ENCODE results near the gene VPS54.
"Not testable (repeated sequence)": the region's sequence is repeated elsewhere in the genome, so short reads cannot be mapped to it uniquely, and the experiment has no call there.

- TF ChIP-seq CTCF, POLR2A (IDR thresholded peaks at IDR 0.05): not testable (repeated sequence)
Observed at GRCh38 chr2:63996582-63997198, 22.5 kb downstream of the VPS54 start.
